ENCODE data around the gene IFI27.

The IFI27 gene

GRCh38 chr14:94161058-94161457 lies 50.5 kb downstream of the IFI27 start:
- no peak for DNase-seq

- peak in 1 of 2 donors; percentile 55 for DNase-seq
These were observed 51.4 kb downstream of the IFI27 start for GRCh38 chr14:94161981-94162380.

GRCh38 chr14:94162466-94162865 lies 51.9 kb downstream of the IFI27 start:
- DNase-seq = no peak

GRCh38 chr14:94163796-94164195 lies 53.3 kb downstream of the IFI27 start:
- no peak for DNase-seq

- DNase-seq = no peak
These were observed 54.3 kb downstream of the IFI27 start for GRCh38 chr14:94164685-94165431.

GRCh38 chr14:94165744-94166143 lies 55.2 kb downstream of the IFI27 start:
- DNase-seq = no peak
